IPS DF 19.7 (cell line): ENCODE measurements around the gene KCNC4.
A peak's percentile ranks its signal among the peaks of the same experiment; 100 is the strongest.

Experiments
- DNase-seq: peaks from one replicate; pipeline ENCODE4 v3.0.0-alpha.2; 2013; ENCODE audit warnings: low read depth, low spot score

Gene KCNC4

DNA sequence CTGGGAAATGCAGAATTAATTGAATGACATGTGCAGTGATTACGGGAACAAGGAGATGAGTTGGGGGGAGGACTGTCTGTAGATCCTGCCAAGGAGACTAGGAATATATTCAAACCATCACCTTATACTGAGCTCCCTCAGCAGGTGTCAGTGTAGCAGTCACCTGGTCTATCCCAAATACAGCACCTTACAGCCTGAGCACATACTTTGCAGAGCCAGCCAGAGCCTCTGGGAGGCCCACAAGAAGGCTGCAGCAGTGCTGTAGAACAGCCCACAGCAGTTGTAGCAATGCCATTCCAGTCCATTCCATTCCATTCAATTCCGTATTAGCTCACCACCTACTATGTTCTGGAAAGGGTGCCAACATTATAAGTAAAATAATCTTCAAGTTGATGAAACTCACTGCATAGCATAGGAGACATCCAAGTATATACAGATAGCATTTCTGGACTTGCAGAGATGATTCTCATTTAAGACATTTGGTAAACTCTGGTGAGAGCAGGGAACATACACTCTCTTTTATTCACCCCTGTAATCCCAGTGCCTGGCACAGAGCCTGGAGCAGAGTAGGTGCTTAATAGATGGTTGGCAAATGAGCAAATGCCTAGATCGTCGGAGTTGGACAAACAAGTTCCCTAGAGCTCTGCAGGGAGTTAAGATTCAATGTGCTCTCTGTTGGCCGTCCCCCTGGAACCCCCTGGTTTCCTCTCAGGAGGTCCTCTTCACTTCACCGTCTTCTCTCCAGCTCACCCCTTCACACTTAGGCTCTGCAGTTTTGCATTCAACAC, 44.7 kb downstream of the KCNC4 start:
- DNase-seq, result no peak

DNA sequence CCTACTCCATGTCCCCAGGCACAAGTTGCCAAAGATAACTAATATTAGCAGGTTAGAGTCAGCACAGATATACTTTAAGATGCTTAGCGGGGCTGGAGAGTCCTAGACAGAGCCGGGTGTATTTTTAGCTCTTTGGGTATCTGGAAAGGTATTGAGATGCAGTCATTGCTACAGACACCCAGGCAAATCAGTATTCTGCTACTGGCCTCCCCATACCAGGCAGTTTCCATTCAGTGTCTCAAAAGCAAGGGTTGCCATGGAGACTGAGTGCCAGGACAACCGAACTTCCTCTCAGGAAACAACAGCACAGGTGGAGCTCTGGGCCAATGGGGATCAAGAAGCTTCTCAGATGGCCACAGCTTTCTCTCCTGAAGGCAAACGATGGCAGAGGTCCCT, 45.3 kb downstream of the KCNC4 start:
- DNase-seq, result peak; percentile 38

- no peak for DNase-seq
Observed at GRCh38 chr1:110258734-110259133, 48.6 kb downstream of the KCNC4 start.

DNA sequence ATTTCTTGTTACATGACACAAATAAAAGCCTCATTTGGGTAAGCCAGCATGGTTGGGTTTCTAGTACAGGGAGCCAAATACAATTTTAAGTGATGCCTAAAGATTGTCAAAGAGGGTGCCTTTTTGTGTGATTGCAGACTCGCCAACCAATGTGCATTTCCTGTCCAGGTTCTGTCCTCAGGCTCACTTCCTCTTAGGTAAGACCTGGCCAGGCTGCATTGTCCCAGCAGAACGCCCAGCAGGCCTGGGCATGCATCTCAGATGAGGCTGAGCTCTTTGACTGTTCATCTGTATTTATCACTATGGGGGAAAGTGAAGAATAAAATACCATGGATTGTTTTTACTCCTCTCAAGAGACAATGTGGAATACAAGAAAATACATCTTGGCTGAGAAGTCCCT, 49.7 kb downstream of the KCNC4 start:
- DNase-seq, result no peak
